Esophagus mucosa (tissue), 1 donor: Measurements from ENCODE around the gene CDK3. TPM values are rescaled to one million over a fixed set of nuclear protein-coding genes. Genes with fewer than 3 reads are reported as not detected.
"Not testable (repeated sequence)": the region's sequence is repeated elsewhere in the genome, so short reads cannot be mapped to it uniquely, and the experiment has no call there.

Experiments used
- ATAC-seq: fragments of 200-7000 bp; cut with Tn5 transposase; one replicate; pipeline ENCODE4 v1.9.1; 2020
- total RNA-seq: library from RNA; stranded (reverse); gene quantifications from one replicate; pipeline ENCODE4 v1.2.4, GENCODE V29; 2023
- donor health status: DM: yes; HTN: yes; CAD: no.

CDK3 gene
- total RNA-seq, 1 donor from 2014 or later = 4.1 TPM

DNA sequence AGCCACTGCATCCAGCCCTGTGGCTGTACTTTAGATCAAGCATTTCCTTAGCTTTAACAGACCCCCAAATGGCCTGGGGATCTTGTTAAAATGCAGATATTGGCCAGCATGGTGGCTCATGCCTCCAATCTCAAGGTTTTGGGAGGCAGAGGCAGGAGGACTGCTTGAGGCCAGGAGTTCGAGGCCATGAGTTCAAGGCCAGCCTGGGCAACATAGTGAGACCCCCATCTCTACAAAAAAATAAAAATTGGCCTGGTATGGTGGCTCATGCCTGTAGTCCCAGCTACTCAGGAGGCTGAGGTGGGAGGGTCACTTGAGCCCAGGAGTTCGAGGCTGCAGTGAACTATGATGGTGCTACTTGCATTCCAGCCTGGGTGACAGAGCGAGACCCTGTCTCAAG, 42.2 kb downstream of the CDK3 start:
- ATAC-seq = not testable (repeated sequence)

DNA sequence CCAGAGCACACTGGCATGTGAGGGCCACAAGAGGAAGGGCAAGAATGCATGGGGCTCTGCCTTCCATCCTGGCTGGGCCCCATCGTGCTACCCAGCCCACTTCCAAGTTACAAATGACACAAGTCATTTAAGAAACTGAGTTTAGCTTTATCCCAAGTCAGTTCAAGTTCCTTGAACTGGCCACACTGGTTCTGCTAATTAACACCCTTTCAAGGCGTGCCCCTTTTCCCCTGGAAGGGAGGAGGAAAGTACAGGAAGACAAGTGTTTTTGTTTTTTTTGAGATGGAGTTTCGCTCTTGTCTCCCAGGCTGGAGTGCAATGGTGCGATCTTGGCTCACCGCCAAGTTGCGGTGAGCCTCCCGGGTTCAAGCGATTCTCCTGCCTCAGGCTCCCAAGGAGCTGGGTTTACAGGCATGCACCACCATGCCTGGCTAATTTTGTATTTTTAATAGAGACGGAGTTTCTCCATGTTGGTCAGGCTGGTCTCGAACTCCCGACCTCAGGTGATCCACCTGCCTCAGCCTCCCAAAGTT, 43.9 kb downstream of the CDK3 start:
- peak; percentile 68 for ATAC-seq

DNA sequence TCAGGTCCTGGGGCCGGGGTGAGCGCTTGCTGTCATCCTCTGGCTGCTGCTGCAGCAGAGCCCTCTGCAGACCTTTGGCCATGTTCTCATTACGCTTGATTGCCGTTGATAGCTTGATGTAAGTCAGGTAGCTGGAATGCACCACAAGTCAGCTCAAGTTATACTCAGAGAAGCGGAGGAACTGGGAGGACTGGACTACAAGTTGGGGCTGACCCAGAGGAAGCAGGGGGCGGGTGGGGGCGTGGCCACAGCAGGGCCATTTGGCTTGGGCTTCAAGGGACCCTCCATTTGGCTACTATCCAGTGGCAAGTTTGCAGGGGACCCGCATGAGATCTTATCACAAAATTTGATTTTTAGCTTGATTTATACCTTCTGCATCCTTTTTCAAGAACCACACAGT, 45.4 kb downstream of the CDK3 start:
- ATAC-seq = peak; percentile 56

DNA sequence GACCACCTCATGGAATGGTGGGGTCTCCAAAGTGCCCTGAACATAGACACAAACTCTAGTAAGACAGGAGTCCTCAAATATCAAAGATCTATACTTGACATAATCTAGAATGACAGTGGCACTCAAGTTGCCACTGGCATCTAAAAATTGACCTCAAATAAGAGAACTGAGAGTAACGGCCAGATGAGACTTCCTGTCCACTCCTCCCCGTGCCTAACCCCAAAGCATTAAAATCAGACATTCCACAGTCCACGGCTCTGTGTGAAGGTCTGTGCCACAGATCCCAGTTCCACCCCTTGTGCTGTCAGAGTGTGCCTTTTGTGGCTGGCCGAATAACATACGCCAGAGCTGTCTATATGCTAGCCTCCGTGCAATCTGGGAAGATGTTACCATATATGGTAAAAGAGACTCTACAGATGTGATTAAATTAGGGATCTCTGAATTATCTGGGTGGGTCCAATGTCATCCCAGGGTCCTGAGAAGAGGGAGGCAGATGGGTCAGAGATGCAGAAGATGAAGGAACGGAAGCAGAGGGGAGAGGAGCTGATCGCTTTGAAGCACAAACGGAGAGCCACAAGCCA, 47.5 kb downstream of the CDK3 start:
- no peak for ATAC-seq

DNA sequence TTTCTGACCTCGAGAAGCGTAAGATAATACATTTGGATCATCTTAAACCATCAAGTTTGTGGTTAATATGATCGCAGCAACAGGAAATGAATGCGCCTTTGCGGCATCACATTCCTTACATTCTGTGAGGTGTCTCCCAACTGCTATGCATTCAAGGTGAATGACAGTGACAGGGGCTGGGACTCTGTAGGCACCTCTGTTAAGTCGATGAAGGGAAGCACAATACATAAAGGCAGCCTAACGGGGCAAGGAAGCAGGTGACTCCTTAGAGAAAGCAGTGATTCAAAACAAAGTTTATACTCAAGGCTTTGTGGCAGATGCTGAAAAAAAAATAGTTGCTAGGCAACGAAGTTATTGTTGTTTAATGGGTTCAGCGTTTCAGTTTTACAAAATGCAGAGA, 48.1 kb downstream of the CDK3 start:
- no peak for ATAC-seq

DNA sequence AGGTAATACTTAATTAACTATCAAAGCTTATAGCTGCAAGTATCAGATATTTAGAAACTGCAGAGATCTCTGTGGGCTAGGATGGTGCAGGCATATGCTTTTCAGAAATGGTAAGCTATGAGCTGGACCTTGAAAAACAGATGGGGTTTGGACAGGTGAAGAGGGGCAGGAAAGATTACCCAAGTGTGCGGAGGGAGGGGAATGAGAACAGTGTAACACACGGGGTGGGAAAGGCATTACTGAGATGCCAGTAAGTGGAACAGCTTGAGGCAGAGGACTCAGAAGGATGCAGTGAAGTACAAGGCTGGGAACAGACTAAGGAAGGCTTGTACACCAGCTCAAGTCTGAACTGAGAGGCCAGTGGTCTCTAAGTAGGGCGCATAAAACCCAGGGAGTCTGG, 48.6 kb downstream of the CDK3 start:
- no peak for ATAC-seq

DNA sequence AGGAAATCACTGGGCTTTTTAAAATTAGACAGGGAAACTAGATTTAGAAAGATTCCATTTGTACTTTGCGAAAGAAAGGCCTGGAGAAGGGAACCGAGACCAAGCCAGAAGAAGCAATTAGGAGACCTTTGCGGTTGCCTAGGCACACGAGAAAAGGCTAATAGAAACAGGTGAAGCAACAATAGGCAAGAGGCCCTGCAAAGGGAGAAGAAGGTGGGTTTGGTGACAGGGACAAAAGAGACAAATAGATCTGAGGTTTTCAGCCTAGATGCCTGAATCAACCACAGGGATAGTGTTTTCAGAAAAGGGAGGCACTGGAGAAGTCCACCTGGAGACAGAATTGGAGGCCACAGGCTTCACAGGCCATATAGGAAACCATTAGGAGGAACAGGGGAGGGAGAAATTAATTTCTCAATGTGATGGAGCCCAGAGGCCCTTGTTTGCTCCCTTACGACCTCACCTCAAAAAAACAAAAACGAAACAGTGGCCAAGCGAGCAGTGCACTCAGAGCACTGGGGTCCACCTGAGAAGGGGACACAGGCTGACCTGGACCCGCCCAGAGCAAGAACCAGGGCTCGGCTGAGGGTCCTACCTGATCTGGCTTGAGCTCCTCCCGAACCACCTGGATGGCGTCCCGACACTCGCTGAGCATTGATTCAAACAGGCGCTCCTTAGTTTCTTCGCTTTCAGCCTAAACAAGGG, 49.3 kb downstream of the CDK3 start:
- ATAC-seq = no peak

DNA sequence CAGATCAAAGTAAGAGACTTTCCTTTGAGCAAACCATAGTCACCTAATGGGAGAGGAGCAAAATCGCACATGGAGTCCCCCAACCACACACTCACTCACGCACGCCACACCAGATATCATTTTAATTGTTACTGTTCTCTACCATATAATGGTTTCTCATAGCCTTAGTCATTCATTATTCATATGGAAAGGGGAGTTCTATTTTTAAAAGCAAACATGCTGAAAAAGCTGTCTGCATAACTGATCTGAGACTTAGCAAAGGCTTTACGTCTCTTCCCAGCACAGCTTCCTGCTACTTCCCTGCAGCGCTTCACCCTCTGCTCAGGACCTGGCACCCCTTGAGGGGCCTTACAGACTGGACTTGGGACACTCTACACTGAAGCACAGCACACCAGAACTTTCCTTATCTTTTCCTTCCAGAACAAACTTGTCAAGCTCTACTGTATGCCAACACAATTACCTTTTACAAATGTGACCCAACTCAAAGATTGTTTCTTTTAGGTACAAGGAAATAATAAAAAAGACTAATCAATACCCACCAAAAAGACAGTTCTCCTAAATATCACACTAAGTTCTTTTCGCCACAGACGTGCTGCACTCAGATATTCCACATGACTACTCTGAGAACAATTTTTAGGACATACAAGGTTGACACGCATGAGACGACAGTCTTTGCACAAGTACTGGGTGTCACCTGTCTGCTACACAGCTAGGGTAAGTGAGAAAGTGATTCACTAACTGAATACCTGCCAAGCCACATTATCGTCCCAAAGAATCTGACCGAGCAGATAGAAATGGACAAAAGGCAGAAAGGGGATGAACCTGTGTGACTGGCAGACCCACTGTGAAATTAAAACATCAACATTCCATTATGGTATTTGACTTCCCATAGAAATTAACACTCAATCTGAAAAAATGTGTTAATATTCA, 50.1 kb downstream of the CDK3 start:
- ATAC-seq = peak; percentile 76

DNA sequence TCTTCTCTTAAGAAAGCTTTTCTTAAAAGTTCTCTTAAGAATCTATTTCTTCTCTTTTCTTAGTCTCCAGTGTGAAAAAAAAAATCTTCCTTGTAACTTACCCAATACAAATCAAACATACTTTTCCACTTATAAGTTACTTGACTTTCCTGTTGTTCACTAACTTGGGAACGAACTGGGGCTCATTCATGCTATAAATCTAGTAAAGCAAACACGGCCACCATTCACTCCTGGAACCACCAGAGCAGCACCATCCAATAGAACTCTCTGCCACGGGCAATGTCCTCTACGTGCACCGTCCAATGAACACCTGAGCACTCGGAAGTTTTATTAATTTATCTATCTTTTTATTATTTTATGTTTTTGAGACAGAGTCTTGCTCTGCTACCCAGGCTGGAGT, 50.9 kb downstream of the CDK3 start:
- ATAC-seq = no peak

DNA sequence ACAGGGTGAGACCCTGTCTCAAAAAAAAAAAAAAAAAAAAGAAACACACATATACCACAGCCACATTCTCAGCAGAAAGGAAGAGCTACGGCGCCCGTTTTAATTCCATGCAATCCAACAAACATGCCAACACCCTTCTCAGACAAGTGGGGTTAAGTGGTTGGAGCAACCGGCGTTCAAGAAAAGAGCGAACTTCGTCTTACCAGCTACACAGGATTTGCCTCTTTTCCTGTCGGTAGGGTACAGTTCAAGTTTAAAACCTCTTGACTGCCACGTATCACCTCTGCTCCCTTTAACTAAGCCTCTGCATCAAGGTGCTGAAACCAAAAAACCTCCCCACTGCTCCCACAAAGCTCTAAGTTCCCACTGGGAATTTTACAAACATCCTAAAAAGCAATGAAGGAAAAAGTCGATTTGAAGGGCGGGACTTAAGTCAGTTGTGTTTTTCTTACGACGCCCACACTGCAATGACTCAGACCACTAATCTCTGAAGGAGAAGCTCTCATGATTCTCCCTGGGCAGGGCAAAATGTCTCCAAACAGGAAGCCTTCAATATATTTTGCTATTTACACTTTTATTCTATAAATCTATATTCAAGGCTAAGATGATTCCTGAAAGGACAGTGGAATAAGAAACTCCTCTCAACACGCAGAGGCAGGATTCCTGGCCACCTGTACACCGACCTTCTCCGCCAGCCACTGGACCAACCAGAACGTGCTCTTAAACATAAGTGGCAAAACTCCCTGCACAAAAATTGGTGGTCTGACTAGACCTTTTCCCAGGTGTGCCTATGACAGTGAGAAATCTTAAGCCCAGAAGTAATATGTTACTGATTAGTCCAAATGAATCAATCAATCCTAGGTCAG, 52.8 kb downstream of the CDK3 start:
- peak; percentile 58 for ATAC-seq

DNA sequence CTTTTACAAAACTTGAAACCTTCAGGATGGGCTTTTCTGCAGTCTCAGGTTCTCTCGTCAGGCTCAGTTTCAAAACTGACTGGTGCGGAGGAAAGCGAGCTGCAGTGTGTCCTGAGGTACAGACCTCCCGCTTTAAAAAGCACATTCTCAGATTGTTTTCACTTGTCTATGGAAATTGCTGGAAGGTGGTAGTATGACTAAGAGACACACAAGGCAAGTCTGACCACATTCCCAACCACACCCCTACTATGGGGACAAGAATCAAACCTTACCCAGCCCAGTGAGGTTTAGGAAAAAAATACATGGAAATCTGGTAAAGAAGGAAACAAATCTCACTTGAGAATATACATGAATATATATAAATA, 53.4 kb downstream of the CDK3 start:
- peak; percentile 82 for ATAC-seq

Other genes starting within 250 kb of the CDK3 start
- 29.1 TPM for gene GALK1, start 235.7 kb upstream of the CDK3 start, total RNA-seq
- gene UNK, start 216.0 kb upstream of the CDK3 start, total RNA-seq = 17.3 TPM
- gene UNC13D, start 156.5 kb upstream of the CDK3 start, total RNA-seq = 26.0 TPM
- gene WBP2, start 145.5 kb upstream of the CDK3 start, total RNA-seq = 57.5 TPM
- gene TRIM47, start 122.3 kb upstream of the CDK3 start, total RNA-seq = 23.4 TPM
- gene TRIM65, start 103.9 kb upstream of the CDK3 start, total RNA-seq = 10.6 TPM
- gene MRPL38, start 96.0 kb upstream of the CDK3 start, total RNA-seq = 81.8 TPM
- 7.8 TPM for gene FBF1, start 59.8 kb upstream of the CDK3 start, total RNA-seq
- 66.0 TPM for gene ACOX1, start 21.7 kb upstream of the CDK3 start, total RNA-seq
- gene TEN1, start 21.6 kb upstream of the CDK3 start, total RNA-seq = 25.5 TPM
- 175 TPM for gene EVPL, start 26.5 kb downstream of the CDK3 start, total RNA-seq
- gene SRP68, start 71.7 kb downstream of the CDK3 start, total RNA-seq = 71.5 TPM
- 0.44 TPM for gene GALR2, start 73.9 kb downstream of the CDK3 start, total RNA-seq
- not detected for gene ZACN, start 78.3 kb downstream of the CDK3 start, total RNA-seq
- gene EXOC7, start 102.9 kb downstream of the CDK3 start, total RNA-seq = 91.1 TPM
- gene FOXJ1, start 140.4 kb downstream of the CDK3 start, total RNA-seq = not detected
- 0.32 TPM for gene RNF157, start 239.6 kb downstream of the CDK3 start, total RNA-seq